HepG2 (cell line): ENCODE results near the gene PPM1H. TPM values are rescaled to one million over a fixed set of nuclear protein-coding genes. Genes with fewer than 3 reads are reported as not detected.

Source experiments
- ARID5B ChIP-seq: IDR thresholded peaks from 2 replicates; pipeline ENCODE4 v1.4.0; 2020; ENCODE audit warnings: mild to moderate bottlenecking, missing genetic modification reagents
- FOSL1 ChIP-seq: sonication (generic); formaldehyde crosslinking; IDR thresholded peaks from 2 replicates; pipeline ENCODE4 v1.9.0; 2021; ENCODE audit warnings: missing genetic modification reagents, borderline replicate concordance
- FOXO4 ChIP-seq: sonication (generic); formaldehyde crosslinking; conservative IDR thresholded peaks from 2 replicates; pipeline ENCODE4 v1.8.1; 2023; ENCODE audit warnings: missing genetic modification reagents
- HDAC6 ChIP-seq: fragments of 200-600 bp; sonication (generic); IDR thresholded peaks from 2 replicates; pipeline ENCODE4 v1.7.0; 2017; ENCODE audit warnings: mild to moderate bottlenecking, antibody characterized with exemption, low read length, low read depth
- HMGXB4 ChIP-seq, 2 experiments: sonication (generic) in 1 of 2; formaldehyde crosslinking in 1 of 2; IDR thresholded peaks; 2 replicates each; pipeline versions ENCODE4 v1.4.0 to v1.6.1; 2018 to 2020; ENCODE audit warnings: missing genetic modification reagents in 2 of 2, borderline replicate concordance in 1 of 2, low read depth in 1 of 2, mild to moderate bottlenecking in 1 of 2, missing biosample characterization in 1 of 2
- IRF1 ChIP-seq: sonication (generic); formaldehyde crosslinking; IDR thresholded peaks from 2 replicates; pipeline ENCODE4 v1.4.0; 2020; ENCODE audit warnings: low read depth, mild to moderate bottlenecking, missing genetic modification reagents
- KDM1A ChIP-seq: IDR thresholded peaks from 2 replicates; pipeline ENCODE4 v1.6.1; 2016; ENCODE audit warnings: missing compliant biosample characterization
- NKX3-1 ChIP-seq: sonication (generic); formaldehyde crosslinking; IDR thresholded peaks from 2 replicates; pipeline ENCODE4 v1.5.0; 2020; ENCODE audit warnings: missing genetic modification reagents
- REST ChIP-seq, 2 experiments: IDR thresholded peaks; 2 replicates each; pipeline ENCODE4 v1.6.1; 2011 to 2012; ENCODE audit warnings: low read length in 2 of 2, borderline replicate concordance in 1 of 2, low read depth in 1 of 2, mild to moderate bottlenecking in 1 of 2, moderate library complexity in 1 of 2
- YEATS2 ChIP-seq: sonication (generic); formaldehyde crosslinking; IDR thresholded peaks from 2 replicates; pipeline ENCODE4 v1.4.0; 2020; ENCODE audit warnings: missing genetic modification reagents, borderline replicate concordance
- ZKSCAN1 ChIP-seq: fragments of 150-350 bp; IDR thresholded peaks from 2 replicates; pipeline ENCODE4 v1.6.1; 2014; ENCODE audit warnings: low read length
- ZNF639 ChIP-seq: conservative IDR thresholded peaks from 2 replicates; pipeline ENCODE4 v1.6.1; 2018; ENCODE audit warnings: missing genetic modification reagents
- polyA plus RNA-seq, 8 experiments: library from polyadenylated mRNA; depleted of rRNA in 3 of 8; stranded (reverse) in 7 of 8; unstranded in 1 of 8; fragments of >200 nt; fragmentation: Illumina TruSeq in 4 of 8; extraction: Trizol in 4 of 8; gene quantifications; 2 replicates each; pipeline versions ENCODE4 v1.2.1 to v1.2.3, GENCODE V29; 2011 to 2016; ENCODE audit warnings: low read depth in 4 of 8, missing spikeins in 1 of 8, mixed read lengths in 1 of 8; ENCODE audit not compliant: insufficient read depth in 1 of 8
- total RNA-seq, 5 experiments: library from RNA; depleted of rRNA; stranded (reverse); fragments of >200 nt; fragmentation: Illumina TruSeq; extraction: Trizol; gene quantifications; 2 replicates each; pipeline ENCODE4 v1.2.3, GENCODE V29; 2016; ENCODE audit warnings: low read depth in 1 of 5

Gene PPM1H
- total and polyA plus RNA-seq, 2 of the 13 experiments (the other 11 are each of a cell fraction or from before 2014, with no cell fraction given) = 29.1 to 38.1 TPM

- no peak for TF ChIP-seq IRF1
- no peak for TF ChIP-seq KDM1A
- TF ChIP-seq HMGXB4 (CRISPR knock-in tag; IDR thresholded peaks at IDR 0.05; ENCODE audit: borderline replicate concordance in 1 of 2, low read depth in 1 of 2) = peak; percentile 58 to 84
- no peak for TF ChIP-seq HDAC6
- TF ChIP-seq ZKSCAN1 = no peak
- TF ChIP-seq REST (IDR thresholded peaks at IDR 0.05; ENCODE audit: borderline replicate concordance in 1 of 2, low read depth in 1 of 2, low read length in 2 of 2) = no peak; a peak in 1 of 4 replicates
- TF ChIP-seq ZNF639 = no peak; the same call in 1 of the 2 replicates
- TF ChIP-seq ARID5B (CRISPR knock-in tag) = peak; percentile 39; the same call in 1 of the 2 replicates
- no peak for TF ChIP-seq YEATS2 (CRISPR knock-in tag)
- TF ChIP-seq FOXO4 = no peak
- TF ChIP-seq NKX3-1 = no peak
- no peak for TF ChIP-seq FOSL1
Observed at GRCh38 chr12:62603061-62603810, 331.7 kb downstream of the PPM1H start (continued).
